DOHH2 (cell line): ENCODE measurements around the gene ADORA1.

ENCODE experiments used
- H3F3A ChIP-seq: fragments of 200-600 bp; sonication (generic), shearing (Covaris generic); 2 replicates; pipeline ENCODE4 v1.6.0; 2016; ENCODE audit warnings: antibody characterized with exemption, mild to moderate bottlenecking; ENCODE audit not compliant: control insufficient read depth, insufficient read depth
- H3K27ac ChIP-seq: fragments of 200-600 bp; sonication (generic); 2 replicates; pipeline ENCODE4 v1.5.1; 2014; ENCODE audit warnings: low read depth, mild to moderate bottlenecking, low read length, moderate library complexity
- H3K27me3 ChIP-seq: fragments of 200-600 bp; sonication (generic); 2 replicates; pipeline ENCODE4 v1.6.1; 2014; ENCODE audit warnings: mild to moderate bottlenecking, low read length, mixed read lengths; ENCODE audit not compliant: control insufficient read depth
- H3K36me3 ChIP-seq: fragments of 200-600 bp; sonication (generic); 2 replicates; pipeline ENCODE4 v1.6.1; 2014; ENCODE audit warnings: mild to moderate bottlenecking, low read length, moderate library complexity, mixed read lengths; ENCODE audit not compliant: control insufficient read depth
- H3K4me1 ChIP-seq: fragments of 200-600 bp; sonication (generic); 2 replicates; pipeline ENCODE4 v1.6.1; 2014; ENCODE audit warnings: mild to moderate bottlenecking, low read length, mixed read lengths; ENCODE audit not compliant: control insufficient read depth
- H3K4me2 ChIP-seq: fragments of 200-600 bp; sonication (generic); 2 replicates; pipeline ENCODE4 v1.6.0; 2014; ENCODE audit warnings: mild to moderate bottlenecking, low read length, moderate library complexity
- H3K4me3 ChIP-seq: fragments of 200-600 bp; sonication (generic); 2 replicates; pipeline ENCODE4 v1.5.1; 2014; ENCODE audit warnings: mild to moderate bottlenecking, low read length, mixed read lengths
- H3K79me2 ChIP-seq: fragments of 200-600 bp; sonication (generic); 2 replicates; pipeline ENCODE4 v1.6.1; 2014; ENCODE audit warnings: mild to moderate bottlenecking, low read length, mixed read lengths; ENCODE audit not compliant: control insufficient read depth
- H3K9me2 ChIP-seq: fragments of 200-600 bp; sonication (generic); replicated peaks from 2 replicates; pipeline ENCODE4 v1.6.1; 2014; ENCODE audit warnings: mild to moderate bottlenecking, low read length, mixed read lengths; ENCODE audit not compliant: control insufficient read depth
- H3K9me3 ChIP-seq: fragments of 200-600 bp; sonication (generic); 2 replicates; pipeline ENCODE4 v1.6.1; 2014; ENCODE audit warnings: antibody characterized with exemption, low read length, mixed read lengths; ENCODE audit not compliant: control insufficient read depth, insufficient read depth
- H4K20me1 ChIP-seq: fragments of 200-600 bp; sonication (generic); 2 replicates; pipeline ENCODE4 v1.6.0; 2014; ENCODE audit warnings: low read depth, mild to moderate bottlenecking, antibody characterized with exemption, low read length, moderate library complexity; ENCODE audit not compliant: control insufficient read depth, insufficient read depth
- CTCF ChIP-seq: fragments of 200-600 bp; sonication (generic); IDR thresholded peaks from one replicate; pipeline ENCODE4 v1.5.1; 2014; ENCODE audit warnings: antibody characterized with exemption, mild to moderate bottlenecking, low read depth, low read length; ENCODE audit not compliant: poor library complexity, severe bottlenecking
- EZH2phosphoT487 ChIP-seq: fragments of 200-600 bp; sonication (generic); IDR thresholded peaks from 2 replicates; pipeline ENCODE4 v1.6.1; 2017; ENCODE audit warnings: borderline replicate concordance, mild to moderate bottlenecking, antibody characterized with exemption, low read length, moderate library complexity, mixed read lengths

The ADORA1 gene

GRCh38 chr1:203091761-203092330 is 35.7 kb upstream of the ADORA1 start:
- H3K36me3 ChIP-seq = no peaks in the 10 kb centered on the region
- H3K79me2 ChIP-seq = no peaks in the 10 kb centered on the region
- no peaks in the 10 kb centered on the region for H3F3A ChIP-seq
- H3K27ac ChIP-seq = no peak overlapping the region
- H4K20me1 ChIP-seq = no peaks in the 10 kb centered on the region
- TF ChIP-seq CTCF (no peak), EZH2phosphoT487 (no peak)
- no peak overlapping the region for H3K4me3 ChIP-seq
- no peaks in the 10 kb centered on the region for H3K4me1 ChIP-seq
- H3K27me3 ChIP-seq = peaks cover 12% of the 10 kb centered on the region
- H3K4me2 ChIP-seq = no peak overlapping the region
- peaks cover 5% of the 10 kb centered on the region; the same call in 1 of the 2 replicates for H3K9me3 ChIP-seq
- no peaks in the 10 kb centered on the region for H3K9me2 ChIP-seq

- H3K79me2 ChIP-seq = no peaks in the 10 kb centered on the region
- H3K27me3 ChIP-seq = peaks cover 7% of the 10 kb centered on the region; the same call in 1 of the 2 replicates
These were observed 33.6 kb upstream of the ADORA1 start for GRCh38 chr1:203093754-203094410.

GRCh38 chr1:203095061-203095690 is 32.4 kb upstream of the ADORA1 start:
- no peak overlapping the region for H3K4me3 ChIP-seq
- peaks cover 2% of the 10 kb centered on the region; the same call in 1 of the 2 replicates for H3K27me3 ChIP-seq
- no peaks in the 10 kb centered on the region for H3K9me2 ChIP-seq
- H3K36me3 ChIP-seq = no peaks in the 10 kb centered on the region
- TF ChIP-seq EZH2phosphoT487 (no peak), CTCF (no peak)
- no peak overlapping the region for H3K27ac ChIP-seq
- H3K79me2 ChIP-seq = no peaks in the 10 kb centered on the region
- H3K4me1 ChIP-seq = no peaks in the 10 kb centered on the region
- no peak overlapping the region for H3K4me2 ChIP-seq
- no peaks in the 10 kb centered on the region for H4K20me1 ChIP-seq
- H3K9me3 ChIP-seq = peaks cover 5% of the 10 kb centered on the region; the same call in 1 of the 2 replicates
- H3F3A ChIP-seq = no peaks in the 10 kb centered on the region

More at GRCh38 chr1:203093754-203094410, 33.6 kb upstream of the ADORA1 start:
- H4K20me1 ChIP-seq = no peaks in the 10 kb centered on the region
- H3K36me3 ChIP-seq = no peaks in the 10 kb centered on the region
- H3K9me3 ChIP-seq = peaks cover 5% of the 10 kb centered on the region; the same call in 1 of the 2 replicates
- H3F3A ChIP-seq = no peaks in the 10 kb centered on the region
- H3K9me2 ChIP-seq = no peaks in the 10 kb centered on the region
- no peak overlapping the region for H3K4me2 ChIP-seq
- no peak overlapping the region for H3K4me3 ChIP-seq
- no peak overlapping the region for H3K27ac ChIP-seq
- no peak for TF ChIP-seq EZH2phosphoT487
- no peak for TF ChIP-seq CTCF
- H3K4me1 ChIP-seq = no peaks in the 10 kb centered on the region
